Mesothelial cell of epicardium (in vitro differentiated cells): Measurements from ENCODE around the gene COL4A1. TPM values are rescaled to one million over a fixed set of nuclear protein-coding genes. Genes with fewer than 3 reads are reported as not detected.

Experiments
- DNase-seq, 2 experiments: peaks; one replicate each; pipeline ENCODE4 v3.0.0; 2021; ENCODE audit warnings: low spot score in 2 of 2; ENCODE audit not compliant: unreplicated experiment in 2 of 2
- H3K27ac Mint-ChIP-seq: 2 replicates; pipeline ENCODE4 v1.8.0; 2021; ENCODE audit warnings: mixed read lengths
- H3K27me3 Mint-ChIP-seq: 2 replicates; pipeline ENCODE4 v1.8.0; 2021; ENCODE audit warnings: low read depth, mixed read lengths
- H3K36me3 Mint-ChIP-seq: 2 replicates; pipeline ENCODE4 v1.8.0; 2021; ENCODE audit warnings: mixed read lengths
- H3K4me1 Mint-ChIP-seq: 2 replicates; pipeline ENCODE4 v1.8.0; 2021; ENCODE audit warnings: mixed read lengths
- H3K4me3 Mint-ChIP-seq: 2 replicates; pipeline ENCODE4 v1.8.0; 2021; ENCODE audit warnings: mild to moderate bottlenecking, moderate library complexity, mixed read lengths
- H3K9me3 Mint-ChIP-seq: 2 replicates; pipeline ENCODE4 v1.8.0; 2021; ENCODE audit warnings: mixed read lengths
- total RNA-seq: library from RNA; stranded (reverse); gene quantifications from 3 replicates; pipeline ENCODE4 v1.2.1, GENCODE V29; 2021
- TF ChIP-seq, protein P1 (sequence below): fragments of 200-600 bp; sonication (generic); IDR thresholded peaks from one replicate; pipeline ENCODE4 v1.5.0; 2021; ENCODE audit warnings: antibody characterized with exemption; ENCODE audit not compliant: unreplicated experiment

Gene COL4A1
- total RNA-seq, 1 donor from 2014 or later = 362 TPM

DNA sequence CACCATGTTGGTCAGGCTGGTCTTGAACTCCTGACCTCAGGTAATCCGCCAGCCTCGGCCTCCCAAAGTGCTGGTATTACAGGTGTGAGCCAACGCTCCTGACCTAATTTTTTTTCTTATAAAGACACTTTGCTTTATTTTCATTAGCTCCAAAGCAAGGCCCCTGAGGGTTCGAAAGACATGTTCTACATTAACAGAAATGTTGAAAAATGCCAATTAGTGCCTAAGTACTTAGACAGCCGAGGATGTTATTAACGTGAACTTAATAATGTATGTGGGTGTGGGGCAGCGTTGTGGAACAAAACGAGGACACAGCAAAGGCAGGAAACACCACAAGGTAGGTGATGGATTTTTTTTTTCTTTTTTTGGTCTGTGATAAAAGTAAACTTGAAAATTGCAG is 82.4 kb downstream of the COL4A1 start:
- Mint-ChIP-seq H3K9me3 (no peaks in the 10 kb centered on the region), H3K4me1 (peaks cover 34% of the 10 kb centered on the region), H3K36me3 (no peaks in the 10 kb centered on the region), H3K4me3 (no peak overlapping the region), H3K27me3 (no peaks in the 10 kb centered on the region), H3K27ac (no peak overlapping the region)
- TF ChIP-seq, protein P1, sequence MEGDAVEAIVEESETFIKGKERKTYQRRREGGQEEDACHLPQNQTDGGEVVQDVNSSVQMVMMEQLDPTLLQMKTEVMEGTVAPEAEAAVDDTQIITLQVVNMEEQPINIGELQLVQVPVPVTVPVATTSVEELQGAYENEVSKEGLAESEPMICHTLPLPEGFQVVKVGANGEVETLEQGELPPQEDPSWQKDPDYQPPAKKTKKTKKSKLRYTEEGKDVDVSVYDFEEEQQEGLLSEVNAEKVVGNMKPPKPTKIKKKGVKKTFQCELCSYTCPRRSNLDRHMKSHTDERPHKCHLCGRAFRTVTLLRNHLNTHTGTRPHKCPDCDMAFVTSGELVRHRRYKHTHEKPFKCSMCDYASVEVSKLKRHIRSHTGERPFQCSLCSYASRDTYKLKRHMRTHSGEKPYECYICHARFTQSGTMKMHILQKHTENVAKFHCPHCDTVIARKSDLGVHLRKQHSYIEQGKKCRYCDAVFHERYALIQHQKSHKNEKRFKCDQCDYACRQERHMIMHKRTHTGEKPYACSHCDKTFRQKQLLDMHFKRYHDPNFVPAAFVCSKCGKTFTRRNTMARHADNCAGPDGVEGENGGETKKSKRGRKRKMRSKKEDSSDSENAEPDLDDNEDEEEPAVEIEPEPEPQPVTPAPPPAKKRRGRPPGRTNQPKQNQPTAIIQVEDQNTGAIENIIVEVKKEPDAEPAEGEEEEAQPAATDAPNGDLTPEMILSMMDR = no peak
- no peak for DNase-seq

DNA sequence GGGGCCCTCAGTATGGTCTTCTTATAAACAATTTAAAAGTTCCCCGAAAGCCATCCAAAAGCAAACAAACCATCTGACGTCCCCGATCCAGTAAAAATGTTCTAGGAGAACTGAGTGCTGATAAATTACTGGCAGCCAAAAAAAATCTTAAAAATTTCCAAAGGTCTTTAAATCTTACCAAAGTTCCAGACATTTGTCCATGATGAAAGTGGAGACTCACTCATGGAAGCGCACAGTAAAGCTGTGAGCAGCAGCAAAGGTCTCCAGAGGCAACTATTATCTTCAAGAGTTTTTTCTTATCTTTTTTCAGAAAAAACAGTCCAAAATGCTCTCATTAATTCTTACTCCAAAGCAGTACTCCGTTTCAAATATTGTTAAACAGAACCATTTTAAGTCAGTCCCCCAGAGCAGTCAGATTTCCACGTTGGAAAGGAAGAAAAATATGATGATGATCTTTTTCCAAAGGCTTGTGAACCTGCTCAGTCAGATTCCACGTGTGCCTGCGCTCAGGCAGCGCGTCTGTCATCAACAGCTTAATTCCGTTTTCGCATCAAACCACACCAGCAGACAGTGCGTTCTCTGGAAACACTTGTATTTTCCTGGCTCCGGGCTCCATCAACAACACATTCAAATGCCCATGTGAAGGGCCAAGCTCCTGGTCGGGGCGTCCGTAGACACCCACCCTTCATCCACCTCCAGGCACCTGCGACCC is 85.4 kb downstream of the COL4A1 start:
- peaks cover 51% of the 10 kb centered on the region for H3K4me1 Mint-ChIP-seq

DNA sequence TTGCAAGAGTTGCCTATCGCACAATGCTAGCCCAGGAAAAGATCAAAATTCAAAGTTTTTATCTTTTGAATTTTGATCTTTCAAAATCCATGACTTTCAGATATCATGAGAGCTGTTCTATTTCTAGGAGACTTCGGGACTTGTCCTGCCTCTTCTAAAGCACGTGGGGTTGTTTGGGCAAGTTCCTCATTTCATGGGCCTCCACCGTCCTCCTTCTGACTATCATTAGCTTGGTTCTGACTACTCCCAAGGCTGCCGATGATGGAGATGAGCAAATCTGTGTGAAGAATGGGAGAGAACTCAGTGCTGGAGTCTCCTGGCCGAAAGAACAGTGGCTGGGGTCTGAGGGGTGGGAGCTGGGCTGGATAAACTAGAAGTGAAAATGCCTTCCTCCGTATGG is 86.5 kb downstream of the COL4A1 start:
- H3K4me1 Mint-ChIP-seq = peaks cover 42% of the 10 kb centered on the region
- H3K27ac Mint-ChIP-seq = peak overlapping the region; percentile 15

More for the DNA sequence above, 85.4 kb downstream of the COL4A1 start:
- Mint-ChIP-seq H3K9me3 (no peaks in the 10 kb centered on the region), H3K36me3 (no peaks in the 10 kb centered on the region), H3K4me3 (no peak overlapping the region), H3K27ac (peak overlapping the region; percentile 86), H3K27me3 (no peaks in the 10 kb centered on the region)
- peak in 1 of 2 experiments; percentile 40 for DNase-seq
- TF ChIP-seq, protein P1 = no peak

DNA sequence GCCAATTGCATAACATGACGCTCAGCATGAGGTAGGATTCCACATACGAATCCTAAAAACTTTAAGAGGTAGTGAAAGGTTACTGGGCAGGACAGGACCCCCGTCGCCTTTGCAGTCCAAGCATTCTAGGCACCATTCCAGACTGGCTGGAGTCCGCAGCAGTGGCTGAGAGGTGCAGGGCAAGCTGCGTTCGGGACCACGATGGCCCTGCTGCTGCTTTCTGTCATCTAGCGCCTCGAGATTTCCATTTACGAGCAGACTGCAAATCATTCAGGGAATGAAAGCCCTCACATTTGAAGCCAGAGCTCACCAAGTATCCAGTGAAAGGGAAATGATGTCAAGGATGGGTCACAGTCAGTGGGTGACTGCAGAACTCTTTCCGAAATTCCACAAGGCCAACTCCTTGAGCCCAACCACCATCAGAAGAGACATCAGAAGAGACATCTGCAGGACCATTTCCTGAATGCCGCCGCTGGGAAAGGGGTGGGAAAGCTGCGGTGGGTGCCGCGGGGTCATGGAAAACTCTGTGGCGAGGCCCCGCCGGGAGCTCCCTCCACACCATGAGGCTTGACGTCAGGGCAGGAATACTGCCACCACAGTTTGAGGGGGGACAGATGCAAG is 88.3 kb downstream of the COL4A1 start:
- H3K36me3 Mint-ChIP-seq = no peaks in the 10 kb centered on the region
- DNase-seq = peak in 1 of 2 experiments; percentile 37
- H3K27ac Mint-ChIP-seq = peak overlapping the region; percentile 75
- no peaks in the 10 kb centered on the region for H3K27me3 Mint-ChIP-seq
- TF ChIP-seq, protein P1 = no peak
- no peak overlapping the region for H3K4me3 Mint-ChIP-seq
- no peaks in the 10 kb centered on the region for H3K9me3 Mint-ChIP-seq
- H3K4me1 Mint-ChIP-seq = peaks cover 46% of the 10 kb centered on the region

More for the DNA sequence above, 86.5 kb downstream of the COL4A1 start:
- no peaks in the 10 kb centered on the region for H3K27me3 Mint-ChIP-seq
- no peaks in the 10 kb centered on the region for H3K36me3 Mint-ChIP-seq
- peak in 1 of 2 experiments; percentile 26 for DNase-seq
- H3K9me3 Mint-ChIP-seq = no peaks in the 10 kb centered on the region
- H3K4me3 Mint-ChIP-seq = no peak overlapping the region
- TF ChIP-seq, protein P1 = no peak

DNA sequence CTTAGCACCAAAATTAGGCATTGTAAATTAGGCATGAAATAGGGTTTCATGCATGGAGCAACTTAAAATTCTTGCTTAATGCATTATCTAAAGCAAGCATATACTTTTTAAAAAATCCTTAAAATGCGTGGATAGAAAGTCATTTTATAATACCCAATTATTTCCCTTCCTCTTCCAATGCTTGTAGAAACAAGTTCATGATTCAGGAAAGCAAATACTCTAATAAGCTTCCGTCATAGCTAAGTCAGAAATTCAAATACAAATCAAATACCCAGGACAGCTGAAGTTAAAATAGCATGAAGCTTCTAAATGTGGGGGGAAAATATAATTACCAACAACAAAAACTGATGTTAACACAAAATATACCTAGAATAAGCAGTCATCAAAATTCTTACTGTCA is 89.1 kb downstream of the COL4A1 start:
- Mint-ChIP-seq H3K4me1 (peaks cover 46% of the 10 kb centered on the region), H3K27me3 (no peaks in the 10 kb centered on the region), H3K9me3 (no peaks in the 10 kb centered on the region), H3K36me3 (peaks cover 3% of the 10 kb centered on the region), H3K4me3 (no peak overlapping the region), H3K27ac (peak overlapping the region; percentile 73)
- DNase-seq = no peak
- TF ChIP-seq, protein P1 = no peak
